ENCODE data around the gene PREB.

PREB gene

GRCh38 chr2:27096748-27097297 is 37.6 kb downstream of the PREB start:
- no peak for DNase-seq (ENCODE audit: low read depth in 2 of 3, low spot score in 1 of 3)

GRCh38 chr2:27095745-27096651 is 38.4 kb downstream of the PREB start:
- DNase-seq (ENCODE audit: low read depth in 2 of 3, low spot score in 1 of 3): peak in 1 of 3 donors; percentile 23

GRCh38 chr2:27095427-27095744 is 39.0 kb downstream of the PREB start:
- no peak for DNase-seq (ENCODE audit: low read depth in 2 of 3, low spot score in 1 of 3)

- DNase-seq (ENCODE audit: low read depth in 2 of 3, low spot score in 1 of 3): no peak
These were observed 40.0 kb downstream of the PREB start for GRCh38 chr2:27094353-27094984.

- DNase-seq (ENCODE audit: low read depth in 2 of 3, low spot score in 1 of 3): no peak
These were observed 40.7 kb downstream of the PREB start for GRCh38 chr2:27093430-27094352.

- DNase-seq (ENCODE audit: low read depth in 2 of 3, low spot score in 1 of 3): no peak
These were observed 41.6 kb downstream of the PREB start for GRCh38 chr2:27092696-27093429.

- no peak for DNase-seq (ENCODE audit: low read depth in 2 of 3, low spot score in 1 of 3)
These were observed 42.4 kb downstream of the PREB start for GRCh38 chr2:27091746-27092695.

- no peak for DNase-seq (ENCODE audit: low read depth in 2 of 3, low spot score in 1 of 3)
These were observed 45.1 kb downstream of the PREB start for GRCh38 chr2:27089111-27089954.

- DNase-seq (ENCODE audit: low read depth in 2 of 3, low spot score in 1 of 3): no peak
These were observed 45.8 kb downstream of the PREB start for GRCh38 chr2:27088634-27089033.

GRCh38 chr2:27087823-27088410 is 46.5 kb downstream of the PREB start:
- DNase-seq (ENCODE audit: low read depth in 2 of 3, low spot score in 1 of 3): no peak

GRCh38 chr2:27086724-27087593 is 47.5 kb downstream of the PREB start, which contains the start of gene KHK:
TSS of gene KHK (plus strand) at chr2:27086772. CDS start at chr2:27087260, 488 bp downstream.
- peak in 1 of 3 donors; percentile 20 for DNase-seq (ENCODE audit: low read depth in 2 of 3, low spot score in 1 of 3)

GRCh38 chr2:27086090-27086723 is 48.2 kb downstream of the PREB start:
- peak; percentile 96 to 97 (median 97) for DNase-seq (ENCODE audit: low read depth in 2 of 3, low spot score in 1 of 3)

GRCh38 chr2:27085673-27086089 is 48.8 kb downstream of the PREB start:
- DNase-seq (ENCODE audit: low read depth in 2 of 3, low spot score in 1 of 3): peak in 1 of 3 donors; percentile 32

- DNase-seq (ENCODE audit: low read depth in 2 of 3, low spot score in 1 of 3): no peak
These were observed 49.3 kb downstream of the PREB start for GRCh38 chr2:27085062-27085672.

GRCh38 chr2:27084297-27085061 is 50.0 kb downstream of the PREB start:
- no peak for DNase-seq (ENCODE audit: low read depth in 2 of 3, low spot score in 1 of 3)

Data from stimulated activated CD4-positive, alpha-beta T cell treated with anti-CD3 and anti-CD28 coated beads, Interleukin-12 subunit alpha, Interleukin-12 subunit beta, amount 100 ng/mL, for 48 hours (primary cell).